NCI-H345 treated with DMSO at 0.1 percent for 48 hours (cell line): ENCODE data around the gene FLYWCH2.
"Not testable (repeated sequence)": the region's sequence is repeated elsewhere in the genome, so short reads cannot be mapped to it uniquely, and the experiment has no call there.

Experiments used
- DNase-seq: peaks from one replicate; lab custom pipeline; 2025; ENCODE audit not compliant: unreplicated experiment; lab: John Stamatoyannopoulos, UW

Gene FLYWCH2

GRCh38 chr16:2912330-2913199 is 29.6 kb downstream of the FLYWCH2 start:
- DNase-seq = no peak

GRCh38 chr16:2913603-2914002 is 30.6 kb downstream of the FLYWCH2 start:
- DNase-seq = no peak

- no peak for DNase-seq
Measured at GRCh38 chr16:2914233-2914632, 31.2 kb downstream of the FLYWCH2 start.

- no peak for DNase-seq
Measured at GRCh38 chr16:2915196-2915929, 32.3 kb downstream of the FLYWCH2 start.

GRCh38 chr16:2919511-2920255 is 36.7 kb downstream of the FLYWCH2 start:
- DNase-seq = peak; percentile 32

GRCh38 chr16:2923481-2923880 is 40.5 kb downstream of the FLYWCH2 start:
- DNase-seq = no peak

- DNase-seq = no peak
Measured at GRCh38 chr16:2924901-2925755, 42.1 kb downstream of the FLYWCH2 start.

- DNase-seq = no peak
Measured at GRCh38 chr16:2925951-2926649, 43.1 kb downstream of the FLYWCH2 start.

- no peak for DNase-seq
Measured at GRCh38 chr16:2926650-2926999, 43.6 kb downstream of the FLYWCH2 start.

- peak; percentile 87 for DNase-seq
Measured at GRCh38 chr16:2927010-2927646, 44.1 kb downstream of the FLYWCH2 start.

- DNase-seq = not testable (repeated sequence)
Measured at GRCh38 chr16:2928151-2928550, 45.1 kb downstream of the FLYWCH2 start.

- no peak for DNase-seq
Measured at GRCh38 chr16:2928796-2929195, 45.8 kb downstream of the FLYWCH2 start.

GRCh38 chr16:2929693-2930092 is 46.7 kb downstream of the FLYWCH2 start:
- no peak for DNase-seq

GRCh38 chr16:2930236-2930635 is 47.2 kb downstream of the FLYWCH2 start:
- no peak for DNase-seq

GRCh38 chr16:2931231-2931914 is 48.4 kb downstream of the FLYWCH2 start:
- DNase-seq = not testable (repeated sequence)

- DNase-seq = no peak
Measured at GRCh38 chr16:2933136-2933535, 50.1 kb downstream of the FLYWCH2 start.

- DNase-seq = no peak
Measured at GRCh38 chr16:2933701-2934100, 50.7 kb downstream of the FLYWCH2 start.

GRCh38 chr16:2934450-2934849 is 51.4 kb downstream of the FLYWCH2 start:
- no peak for DNase-seq

GRCh38 chr16:2936436-2937011 is 53.5 kb downstream of the FLYWCH2 start:
- DNase-seq = no peak
